HepG2 (cell line): Measurements from ENCODE around the gene TMEM116. TPM values are rescaled to one million over a fixed set of nuclear protein-coding genes. Genes with fewer than 3 reads are reported as not detected.

Source experiments
- ETV5 ChIP-seq: IDR thresholded peaks from 2 replicates; pipeline ENCODE4 v1.6.1; 2018; ENCODE audit warnings: missing biosample characterization, missing genetic modification reagents, inconsistent platforms, borderline replicate concordance
- ETV6 ChIP-seq: sonication (generic); formaldehyde crosslinking; conservative IDR thresholded peaks from 2 replicates; pipeline ENCODE4 v1.4.0; 2020; ENCODE audit warnings: missing genetic modification reagents
- KAT2B ChIP-seq: fragments of 150-350 bp; IDR thresholded peaks from 2 replicates; pipeline ENCODE4 v1.6.1; 2014; ENCODE audit warnings: low read depth, low read length, borderline replicate concordance
- KAT7 ChIP-seq: IDR thresholded peaks from 2 replicates; pipeline ENCODE4 v1.6.1; 2018; ENCODE audit warnings: borderline replicate concordance, missing compliant biosample characterization
- NPAS2 ChIP-seq: sonication (generic); formaldehyde crosslinking; IDR thresholded peaks from 2 replicates; pipeline ENCODE4 v1.8.0; 2022; ENCODE audit warnings: mild to moderate bottlenecking, missing genetic modification reagents, borderline replicate concordance
- NR2C2 ChIP-seq: sonication (generic); formaldehyde crosslinking; IDR thresholded peaks from 2 replicates; pipeline ENCODE4 v1.4.0; 2020; ENCODE audit warnings: missing genetic modification reagents, mild to moderate bottlenecking, moderate library complexity, borderline replicate concordance
- TAF15 ChIP-seq: fragments of 200-400 bp; formaldehyde crosslinking; IDR thresholded peaks from one replicate; pipeline ENCODE4 v1.6.1; 2018; ENCODE audit warnings: mild to moderate bottlenecking, low read depth, low read length; ENCODE audit not compliant: poor library complexity, severe bottlenecking
- TRAFD1 ChIP-seq: sonication (generic); formaldehyde crosslinking; IDR thresholded peaks from 2 replicates; pipeline ENCODE4 v1.5.1; 2020; ENCODE audit warnings: missing genetic modification reagents, mild to moderate bottlenecking, borderline replicate concordance
- ZBTB26 ChIP-seq: IDR thresholded peaks from 2 replicates; pipeline ENCODE4 v1.6.1; 2016; ENCODE audit warnings: missing compliant biosample characterization, missing genetic modification reagents, borderline replicate concordance
- ZBTB46 ChIP-seq: sonication (generic); formaldehyde crosslinking; IDR thresholded peaks from 2 replicates; pipeline ENCODE4 v1.4.0; 2020; ENCODE audit warnings: mild to moderate bottlenecking, missing genetic modification reagents, borderline replicate concordance
- ZMYM4 ChIP-seq: sonication (generic); formaldehyde crosslinking; IDR thresholded peaks from 2 replicates; pipeline ENCODE4 v1.8.1; 2023; ENCODE audit warnings: mild to moderate bottlenecking, missing genetic modification reagents
- ZNF883 ChIP-seq: sonication (generic); formaldehyde crosslinking; IDR thresholded peaks from 2 replicates; pipeline ENCODE4 v1.5.1; 2020; ENCODE audit warnings: mild to moderate bottlenecking, missing genetic modification reagents; ENCODE audit errors: not compliant biosample characterization
- polyA plus RNA-seq, 8 experiments: library from polyadenylated mRNA; depleted of rRNA in 3 of 8; stranded (reverse) in 7 of 8; unstranded in 1 of 8; fragments of >200 nt; fragmentation: Illumina TruSeq in 4 of 8; extraction: Trizol in 4 of 8; gene quantifications; 2 replicates each; pipeline versions ENCODE4 v1.2.1 to v1.2.3, GENCODE V29; 2011 to 2016; ENCODE audit warnings: low read depth in 4 of 8, missing spikeins in 1 of 8, mixed read lengths in 1 of 8; ENCODE audit not compliant: insufficient read depth in 1 of 8
- total RNA-seq, 5 experiments: library from RNA; depleted of rRNA; stranded (reverse); fragments of >200 nt; fragmentation: Illumina TruSeq; extraction: Trizol; gene quantifications; 2 replicates each; pipeline ENCODE4 v1.2.3, GENCODE V29; 2016; ENCODE audit warnings: low read depth in 1 of 5
- TF ChIP-seq, protein P1 (sequence below): sonication (generic); formaldehyde crosslinking; IDR thresholded peaks from 2 replicates; pipeline ENCODE4 v1.5.0; 2020; ENCODE audit warnings: mild to moderate bottlenecking, missing genetic modification reagents
- TF ChIP-seq, protein P2 (sequence below): sonication (generic); formaldehyde crosslinking; IDR thresholded peaks from 2 replicates; pipeline ENCODE4 v1.8.0; 2022; ENCODE audit warnings: mild to moderate bottlenecking, missing genetic modification reagents; ENCODE audit not compliant: insufficient replicate concordance

TMEM116 gene
- total and polyA plus RNA-seq, 2 of the 13 experiments (the other 11 are each of a cell fraction or from before 2014, with no cell fraction given), result 14.0 to 17.8 TPM

- TF ChIP-seq NR2C2 (CRISPR knock-in tag), result peak; percentile 45
- TF ChIP-seq ETV5 (CRISPR knock-in tag), result peak; percentile 70; the same call in 1 of the 2 replicates
- TF ChIP-seq ZMYM4 (CRISPR knock-in tag), result peak; percentile 73
- TF ChIP-seq KAT7 (CRISPR knock-in tag), result peak; percentile 82; the same call in 1 of the 2 replicates
- TF ChIP-seq, protein P1, sequence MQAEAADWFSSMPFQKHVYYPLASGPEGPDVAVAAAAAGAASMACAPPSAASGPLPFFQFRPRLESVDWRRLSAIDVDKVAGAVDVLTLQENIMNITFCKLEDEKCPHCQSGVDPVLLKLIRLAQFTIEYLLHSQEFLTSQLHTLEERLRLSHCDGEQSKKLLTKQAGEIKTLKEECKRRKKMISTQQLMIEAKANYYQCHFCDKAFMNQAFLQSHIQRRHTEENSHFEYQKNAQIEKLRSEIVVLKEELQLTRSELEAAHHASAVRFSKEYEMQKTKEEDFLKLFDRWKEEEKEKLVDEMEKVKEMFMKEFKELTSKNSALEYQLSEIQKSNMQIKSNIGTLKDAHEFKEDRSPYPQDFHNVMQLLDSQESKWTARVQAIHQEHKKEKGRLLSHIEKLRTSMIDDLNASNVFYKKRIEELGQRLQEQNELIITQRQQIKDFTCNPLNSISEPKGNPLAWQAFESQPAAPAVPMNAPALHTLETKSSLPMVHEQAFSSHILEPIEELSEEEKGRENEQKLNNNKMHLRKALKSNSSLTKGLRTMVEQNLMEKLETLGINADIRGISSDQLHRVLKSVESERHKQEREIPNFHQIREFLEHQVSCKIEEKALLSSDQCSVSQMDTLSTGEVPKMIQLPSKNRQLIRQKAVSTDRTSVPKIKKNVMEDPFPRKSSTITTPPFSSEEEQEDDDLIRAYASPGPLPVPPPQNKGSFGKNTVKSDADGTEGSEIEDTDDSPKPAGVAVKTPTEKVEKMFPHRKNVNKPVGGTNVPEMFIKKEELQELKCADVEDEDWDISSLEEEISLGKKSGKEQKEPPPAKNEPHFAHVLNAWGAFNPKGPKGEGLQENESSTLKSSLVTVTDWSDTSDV (CRISPR knock-in tag), result peak; percentile 53; the same call in 1 of the 2 replicates
- TF ChIP-seq ETV6, result 0 out of 2 replicates have a peak, but pooled peaks have one; percentile 3
- TF ChIP-seq KAT2B, result no peak
- no peak for TF ChIP-seq TRAFD1 (CRISPR knock-in tag)
- peak; percentile 7 for TF ChIP-seq ZNF883
- no peak for TF ChIP-seq NPAS2 (CRISPR knock-in tag)
- TF ChIP-seq, protein P2, sequence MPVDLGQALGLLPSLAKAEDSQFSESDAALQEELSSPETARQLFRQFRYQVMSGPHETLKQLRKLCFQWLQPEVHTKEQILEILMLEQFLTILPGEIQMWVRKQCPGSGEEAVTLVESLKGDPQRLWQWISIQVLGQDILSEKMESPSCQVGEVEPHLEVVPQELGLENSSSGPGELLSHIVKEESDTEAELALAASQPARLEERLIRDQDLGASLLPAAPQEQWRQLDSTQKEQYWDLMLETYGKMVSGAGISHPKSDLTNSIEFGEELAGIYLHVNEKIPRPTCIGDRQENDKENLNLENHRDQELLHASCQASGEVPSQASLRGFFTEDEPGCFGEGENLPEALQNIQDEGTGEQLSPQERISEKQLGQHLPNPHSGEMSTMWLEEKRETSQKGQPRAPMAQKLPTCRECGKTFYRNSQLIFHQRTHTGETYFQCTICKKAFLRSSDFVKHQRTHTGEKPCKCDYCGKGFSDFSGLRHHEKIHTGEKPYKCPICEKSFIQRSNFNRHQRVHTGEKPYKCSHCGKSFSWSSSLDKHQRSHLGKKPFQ (CRISPR knock-in tag), result no peak
- no peak for TF ChIP-seq ZBTB46 (CRISPR knock-in tag)
- no peak for TF ChIP-seq TAF15
- TF ChIP-seq ZBTB26 (CRISPR knock-in tag), result peak; percentile 1; the same call in 1 of the 2 replicates
These were observed at the start of gene TMEM116, which contains the start of gene ERP29 (continued) for GRCh38 chr12:112012775-112013600.
